HG03354 (cell line): ENCODE data around the gene KAZN.

Source experiments
- ATAC-seq: cut with Tn5 transposase; IDR thresholded peaks from one replicate; pipeline ENCODE4 v1.9.1; 2021; ENCODE audit warnings: mild to moderate bottlenecking; ENCODE audit not compliant: unreplicated experiment, poor library complexity, severe bottlenecking

KAZN gene

DNA sequence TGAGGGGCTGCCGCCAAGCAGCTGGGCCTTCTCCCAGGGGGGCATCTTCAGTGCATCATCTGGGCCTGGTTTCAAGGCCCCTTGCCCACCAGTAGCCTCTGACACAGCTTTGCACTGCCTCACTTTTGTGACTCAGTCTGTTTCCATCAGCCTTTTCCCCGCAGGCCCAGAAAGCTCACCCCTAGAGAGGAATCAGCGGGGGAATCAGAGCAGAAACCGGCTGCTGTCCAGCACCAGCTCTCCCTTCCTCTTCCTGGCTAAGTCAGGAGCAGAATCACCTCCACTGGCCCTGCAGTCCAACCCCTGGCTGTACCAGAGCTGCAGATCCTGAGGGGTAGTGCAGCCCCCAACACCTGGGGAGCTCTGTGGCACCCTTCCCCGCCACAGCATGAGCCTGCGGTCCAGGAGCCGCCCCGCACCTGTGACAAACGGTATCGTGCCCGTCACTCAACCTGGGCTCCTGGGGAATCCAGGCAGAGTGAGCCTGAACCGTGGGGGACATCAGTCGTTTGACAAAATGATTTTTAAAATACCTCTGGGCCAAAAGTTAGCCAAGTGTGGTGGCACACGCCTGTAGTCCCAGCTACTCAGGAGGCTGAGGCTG is 471.8 kb downstream of the KAZN start:
- no peak for ATAC-seq

DNA sequence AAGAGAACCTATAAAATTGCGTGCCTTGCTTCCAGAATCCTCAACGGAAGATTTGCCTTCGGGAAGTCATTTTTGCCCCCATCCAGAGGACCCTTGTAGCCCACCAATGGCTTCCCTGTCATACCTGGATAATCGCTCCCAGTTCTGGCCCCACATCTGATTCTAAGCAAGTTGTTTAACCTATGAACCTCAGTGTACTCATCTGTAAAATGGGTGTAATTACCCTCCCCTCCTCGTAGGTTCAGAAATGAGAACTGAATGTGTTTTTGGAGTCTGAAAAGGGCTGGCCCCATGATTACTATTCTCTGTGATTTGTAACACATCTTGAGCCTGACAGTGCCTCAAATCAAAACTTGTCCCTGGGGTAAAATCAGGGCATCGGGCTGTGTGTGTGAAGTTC is 473.5 kb downstream of the KAZN start:
- no peak for ATAC-seq

DNA sequence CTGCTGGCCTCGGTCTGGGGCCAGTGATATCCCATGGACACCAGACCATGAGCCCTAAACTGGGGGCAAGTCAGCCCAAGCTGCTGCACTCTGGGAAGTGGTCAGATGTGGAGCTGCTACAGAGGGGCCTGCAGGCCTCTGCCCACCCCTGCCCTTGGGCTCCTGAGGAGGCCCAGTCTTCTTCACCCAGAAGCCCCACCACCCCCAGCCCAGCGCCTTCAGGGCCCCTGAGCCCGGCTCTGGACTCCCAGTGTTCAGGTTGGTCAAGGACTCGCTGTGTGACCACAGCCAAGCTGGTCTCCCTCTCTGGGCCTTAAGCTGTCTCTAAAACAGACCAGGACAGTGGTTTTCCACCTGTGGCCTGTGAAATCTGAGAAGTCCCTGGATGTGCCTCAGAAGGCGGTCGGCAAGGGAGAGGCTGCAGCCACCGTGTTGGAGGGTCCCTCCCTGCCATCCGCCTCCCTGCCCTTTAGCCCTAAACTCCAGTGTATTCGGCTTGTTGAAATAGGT is 475.4 kb downstream of the KAZN start:
- no peak for ATAC-seq

DNA sequence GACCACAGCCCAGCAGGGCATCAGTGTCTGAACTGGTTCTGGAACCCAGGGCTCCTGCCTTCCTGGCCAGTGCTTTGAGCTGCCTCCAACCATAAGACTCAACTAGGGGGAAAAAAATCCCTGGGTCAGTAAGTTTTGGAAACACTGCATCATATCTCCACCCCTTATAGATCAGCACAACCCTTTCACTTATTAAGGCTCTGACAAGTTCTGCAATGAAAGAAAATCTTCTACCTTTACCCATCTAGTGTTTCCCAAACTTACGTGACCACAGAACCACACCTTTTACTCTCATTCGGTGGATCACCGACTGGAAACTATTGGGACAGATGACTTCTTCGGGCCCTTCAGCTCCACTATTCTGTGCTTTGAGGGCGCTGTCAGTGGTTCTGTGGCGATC is 476.7 kb downstream of the KAZN start:
- no peak for ATAC-seq

DNA sequence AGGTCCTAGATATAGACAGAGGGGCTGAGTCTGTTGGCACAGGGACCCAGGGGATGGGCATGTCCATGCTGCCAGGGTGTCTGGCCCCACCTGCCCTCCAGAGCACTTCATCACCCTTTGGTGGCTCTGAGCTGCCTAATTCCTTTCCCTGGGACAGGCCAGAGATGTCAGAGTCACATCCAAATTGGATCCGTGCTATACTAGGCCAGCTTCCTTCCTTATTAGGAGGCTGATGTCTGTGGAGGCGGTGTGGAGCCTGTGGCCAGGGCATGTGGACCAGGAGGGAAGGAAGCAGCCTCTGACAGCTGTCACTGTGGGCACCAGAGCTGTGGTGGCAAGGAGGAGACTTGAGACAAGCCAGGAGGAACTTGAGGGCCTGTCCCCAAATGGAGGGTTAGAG is 477.3 kb downstream of the KAZN start:
- no peak for ATAC-seq

DNA sequence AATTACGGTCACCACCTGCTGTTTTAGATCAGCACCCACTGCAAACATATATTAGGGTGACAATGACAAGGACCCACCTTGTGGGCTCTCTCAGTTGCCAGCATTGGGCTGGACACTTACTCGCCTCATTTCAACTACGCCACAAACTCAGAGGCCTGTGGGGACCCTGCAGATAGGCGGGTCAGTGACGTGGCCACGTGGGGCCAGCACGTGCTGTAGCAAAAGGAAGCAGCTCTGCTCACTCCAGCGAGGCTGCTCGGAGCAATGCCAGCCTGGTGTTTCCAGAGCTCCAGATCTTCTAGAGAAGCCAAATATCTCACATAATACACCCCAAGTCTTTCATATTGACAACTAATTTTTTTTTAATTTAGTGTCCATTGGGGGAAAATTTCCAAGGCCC is 478.3 kb downstream of the KAZN start:
- ATAC-seq = no peak

DNA sequence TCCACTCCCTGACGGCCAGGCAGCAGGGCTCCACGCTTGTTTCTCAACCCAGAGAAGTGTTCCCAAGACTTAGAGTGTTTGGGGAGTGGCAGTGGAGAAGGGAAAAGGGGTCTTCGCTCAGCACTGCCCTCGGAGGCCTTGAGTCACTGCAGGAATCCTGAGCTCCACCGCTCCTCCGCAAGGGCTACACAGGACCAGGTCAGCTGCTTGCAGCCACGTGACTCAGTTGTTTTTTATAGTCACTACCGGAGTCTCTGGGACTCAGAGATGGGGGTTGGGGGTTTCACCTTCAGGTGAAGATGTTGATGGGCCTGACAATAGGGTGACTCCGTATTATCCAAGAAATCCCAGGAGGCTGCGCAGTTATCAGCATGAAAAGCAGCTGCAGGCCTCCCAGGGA is 478.9 kb downstream of the KAZN start:
- ATAC-seq = no peak

DNA sequence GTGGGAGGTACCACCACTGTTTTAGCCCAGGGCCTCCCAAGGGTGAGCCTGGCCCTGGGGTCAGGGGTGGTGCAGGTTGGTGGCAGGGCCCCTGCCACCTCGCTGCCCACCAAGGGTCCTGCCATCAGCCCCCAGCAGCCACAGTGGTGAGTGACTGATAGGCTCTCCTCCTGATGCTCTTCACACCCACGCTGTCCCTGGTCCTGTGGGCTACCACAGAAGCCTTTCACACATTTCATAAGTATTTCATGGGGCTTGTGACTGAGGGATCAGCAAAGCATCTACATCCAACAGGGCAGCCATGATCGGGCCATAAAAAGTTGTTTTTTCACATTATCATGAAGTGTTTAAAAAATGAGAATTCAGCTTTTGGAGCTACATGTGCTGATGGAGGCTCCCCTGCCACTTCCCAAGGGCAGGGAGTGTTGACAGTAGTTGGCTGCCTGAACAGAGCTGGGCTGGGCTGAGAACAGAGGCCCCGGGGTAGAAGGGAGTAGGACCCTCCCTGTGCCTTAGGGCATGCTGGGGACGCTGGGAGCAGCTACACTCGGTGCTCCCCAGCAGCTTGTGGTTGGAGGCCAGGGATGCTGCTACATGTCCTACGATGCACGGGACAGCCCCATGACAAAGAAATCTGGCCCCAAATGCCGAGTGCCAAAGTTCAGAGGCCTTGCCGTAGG is 482.0 kb downstream of the KAZN start:
- ATAC-seq = no peak

DNA sequence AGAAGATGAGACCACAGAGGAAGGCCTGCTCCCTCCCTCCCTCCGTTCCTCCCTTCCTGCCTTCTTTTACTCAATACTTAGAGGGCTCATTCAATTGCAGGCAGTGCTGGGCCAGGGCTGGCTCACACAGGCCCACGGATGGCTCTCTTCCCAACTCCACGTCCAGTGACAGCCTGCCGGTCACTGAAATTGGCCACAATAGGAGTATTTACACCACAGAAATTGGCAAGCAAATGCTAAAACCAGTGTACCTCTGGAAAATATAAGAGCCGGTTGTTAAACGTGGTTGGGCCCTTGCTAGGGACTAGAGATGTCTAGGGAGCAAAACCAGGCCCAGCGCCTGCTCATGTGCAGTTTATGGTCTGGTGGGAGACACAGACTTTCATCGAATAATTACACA is 482.6 kb downstream of the KAZN start:
- ATAC-seq = no peak

DNA sequence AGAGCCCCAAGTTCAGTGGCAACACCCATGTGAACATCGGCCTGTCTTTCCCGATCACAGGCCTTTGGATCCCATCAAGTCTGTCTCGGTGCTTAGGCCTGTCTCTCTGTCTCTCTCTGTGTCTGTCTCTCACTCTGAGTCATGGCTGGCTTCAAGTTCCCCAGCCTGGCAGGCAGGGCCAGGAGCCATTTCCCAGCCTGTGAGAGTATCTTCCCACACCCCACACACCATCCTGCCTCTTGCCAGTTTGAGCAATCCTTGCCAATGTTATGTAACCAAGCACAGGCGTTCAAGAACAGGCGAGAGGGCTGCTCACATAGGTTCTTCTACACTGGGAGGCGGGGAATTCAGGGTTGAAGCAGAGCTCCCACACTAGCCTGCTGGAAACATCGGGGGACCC is 485.1 kb downstream of the KAZN start:
- no peak for ATAC-seq

DNA sequence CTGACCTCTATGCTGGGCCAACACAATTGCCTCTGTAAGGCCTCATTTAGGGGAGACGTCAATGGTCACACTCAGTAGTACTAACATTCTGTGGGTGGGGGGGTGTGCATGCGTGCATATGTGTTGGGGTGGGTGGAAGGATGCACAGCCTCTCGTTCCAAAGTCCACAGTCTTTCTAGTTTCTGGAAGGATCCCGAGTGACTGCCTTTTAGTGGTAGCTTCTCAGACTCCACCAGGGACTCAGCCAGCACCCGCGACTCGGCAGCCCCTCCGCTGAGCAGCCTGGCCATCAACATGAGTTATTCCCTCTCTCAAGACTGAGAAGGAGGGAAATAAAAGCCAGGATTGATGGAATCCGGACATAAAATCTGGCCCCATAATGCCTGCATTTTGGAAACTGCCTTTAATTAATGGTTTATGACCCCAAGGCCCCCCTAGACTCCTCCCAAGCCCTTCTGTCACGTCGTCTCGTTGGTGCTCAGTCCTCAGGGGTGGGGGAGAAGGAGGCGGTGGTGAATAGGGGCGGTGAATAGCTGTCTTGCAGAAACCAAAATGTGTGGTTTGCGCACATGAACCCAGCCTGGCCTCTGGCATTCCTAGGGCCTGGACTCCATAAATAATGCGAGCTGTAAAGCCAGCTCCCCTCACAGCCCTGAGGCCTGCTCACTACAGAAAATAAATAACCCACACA is 489.9 kb downstream of the KAZN start:
- no peak for ATAC-seq

DNA sequence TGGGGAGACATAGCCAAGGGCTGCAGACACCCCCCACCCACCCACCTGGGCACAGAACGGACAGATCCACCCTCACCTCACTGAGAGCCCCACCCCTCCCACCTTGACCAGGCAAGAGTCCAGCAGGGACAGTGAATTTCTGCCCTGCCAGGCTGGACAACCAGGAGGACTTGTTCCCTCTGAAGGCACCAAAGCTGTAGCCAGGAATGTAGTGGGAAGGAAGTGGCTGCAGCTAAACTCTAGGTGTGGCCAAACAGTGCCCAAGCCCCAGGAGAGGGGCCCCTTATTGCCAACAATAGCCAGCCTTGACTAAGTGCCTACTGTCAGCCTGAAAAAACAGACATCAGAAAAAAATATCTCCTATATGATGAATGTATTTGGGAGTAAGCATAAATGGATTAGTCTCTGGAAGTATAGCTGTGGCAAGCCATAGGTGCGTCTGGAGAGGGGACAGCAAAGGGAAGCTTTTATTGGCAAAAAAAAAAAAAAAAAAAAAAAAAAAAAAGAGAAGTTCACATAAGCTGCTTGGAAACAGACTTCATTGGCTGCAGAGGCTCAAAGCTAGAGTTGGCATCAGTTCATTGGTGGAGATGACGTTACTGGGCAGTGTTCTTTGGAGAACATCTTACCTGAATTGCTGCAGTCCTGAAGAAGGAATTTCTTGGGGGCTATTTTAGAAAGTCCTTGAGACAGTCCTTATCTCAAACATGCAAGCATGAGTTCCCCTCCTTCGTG is 490.9 kb downstream of the KAZN start:
- ATAC-seq = no peak

DNA sequence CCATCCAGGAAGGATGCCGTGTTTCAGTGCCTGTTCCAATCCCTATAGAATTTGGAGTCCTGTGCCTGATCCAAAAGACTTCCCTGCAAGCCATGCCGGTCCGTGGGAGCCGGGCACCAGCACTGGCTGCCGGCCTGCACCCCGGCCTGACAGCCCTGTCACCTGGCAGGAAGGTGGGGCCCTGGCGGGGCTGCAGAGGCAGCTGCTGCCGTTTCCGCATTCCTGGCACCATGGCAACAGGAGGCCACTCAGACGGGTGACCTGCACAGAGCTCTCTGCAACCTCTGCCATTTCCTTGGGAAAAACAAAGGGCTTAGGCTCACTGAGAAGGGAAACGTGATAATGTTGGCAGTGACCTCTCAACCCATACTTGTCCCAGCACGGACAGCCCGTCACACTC is 491.9 kb downstream of the KAZN start:
- ATAC-seq = no peak

DNA sequence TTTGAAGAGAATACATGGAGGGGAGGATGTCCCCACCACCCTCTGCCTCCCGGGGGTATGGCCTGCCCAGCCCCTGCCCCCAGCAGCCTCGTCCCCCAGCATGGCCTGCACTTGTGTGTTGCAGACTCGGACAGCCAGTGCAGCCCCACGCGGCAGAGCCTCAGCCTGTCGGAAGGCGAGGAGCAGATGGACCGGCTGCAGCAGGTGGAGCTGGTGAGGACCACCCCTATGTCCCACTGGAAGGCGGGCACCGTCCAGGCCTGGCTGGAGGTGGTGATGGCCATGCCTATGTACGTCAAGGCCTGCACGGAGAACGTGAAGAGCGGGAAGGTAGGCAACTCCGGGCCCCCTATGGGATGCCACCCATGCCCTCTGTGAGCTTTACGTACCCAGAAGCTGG is 495.6 kb downstream of the KAZN start:
- no peak for ATAC-seq

DNA sequence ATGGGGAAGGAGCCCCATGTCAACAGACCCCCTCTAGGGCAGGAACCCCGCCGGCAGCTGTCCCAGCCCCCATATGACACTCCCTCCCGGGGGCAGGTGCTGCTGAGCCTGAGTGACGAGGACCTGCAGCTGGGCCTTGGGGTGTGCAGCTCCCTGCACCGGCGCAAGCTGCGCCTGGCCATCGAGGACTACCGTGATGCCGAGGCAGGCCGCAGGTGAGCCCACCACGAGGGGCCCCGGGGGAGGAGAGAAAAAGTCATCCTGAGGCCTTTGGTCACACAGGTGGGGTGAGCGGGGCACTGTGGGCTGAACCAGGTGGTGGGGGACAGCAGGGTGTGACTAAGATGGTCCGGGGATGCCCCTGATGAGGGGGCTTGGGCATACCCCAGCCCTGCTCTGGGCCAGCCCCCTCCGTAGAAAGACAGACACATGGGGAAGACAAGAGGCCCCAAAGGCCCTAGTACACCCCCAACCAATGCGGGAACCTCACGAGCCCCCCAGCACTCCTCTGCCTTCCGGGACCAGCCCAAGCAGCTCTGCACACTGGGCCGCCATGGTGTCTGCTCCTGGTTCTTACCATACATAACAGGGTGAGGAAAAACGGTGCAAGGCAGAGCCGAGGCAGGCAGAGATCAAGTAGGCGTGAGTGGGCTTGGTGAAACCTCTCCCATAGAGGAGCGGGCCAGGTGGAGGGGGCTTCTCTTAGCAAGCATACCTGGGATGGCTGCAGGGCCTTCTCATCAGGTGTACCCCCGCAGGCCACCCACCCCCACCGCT is 496.4 kb downstream of the KAZN start:
- no peak for ATAC-seq

DNA sequence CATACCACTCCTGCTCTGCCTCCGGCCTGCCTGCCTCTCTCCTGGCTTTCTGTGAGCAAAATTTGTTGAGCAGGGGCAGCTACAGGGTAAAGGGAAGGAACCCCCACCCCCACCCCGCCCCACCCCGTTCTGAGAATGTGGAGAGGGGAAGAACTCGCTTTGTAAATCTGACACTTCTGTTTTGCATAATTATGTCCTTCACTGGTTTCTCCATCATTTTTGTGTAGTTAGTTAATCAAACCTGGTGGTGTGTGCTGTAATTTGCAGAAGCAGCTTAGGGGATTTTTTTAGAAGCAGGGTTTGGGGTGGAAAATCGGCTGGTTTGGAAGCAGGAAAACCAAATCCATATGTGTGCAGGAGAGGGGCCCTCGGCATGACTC is 497.0 kb downstream of the KAZN start:
- no peak for ATAC-seq

DNA sequence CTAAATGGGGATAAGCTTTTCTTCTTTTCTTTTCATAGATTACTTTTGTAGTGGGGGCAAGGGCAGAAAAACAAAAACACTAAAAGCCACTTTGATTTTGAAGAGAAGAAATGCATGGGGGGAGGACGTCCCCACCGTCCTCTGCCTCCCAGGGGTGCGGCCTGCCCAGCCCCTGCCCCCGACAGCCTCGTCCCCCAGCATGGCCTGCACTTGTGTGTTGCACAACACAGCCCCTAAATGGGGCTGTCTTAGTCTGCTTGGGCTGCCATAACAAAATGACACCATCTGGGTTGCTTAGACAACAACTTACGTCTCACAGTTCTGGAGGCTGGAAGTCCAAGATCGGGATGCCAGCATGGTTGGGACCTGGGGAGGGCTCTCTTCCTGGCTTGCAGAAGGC is 497.8 kb downstream of the KAZN start:
- ATAC-seq = no peak

DNA sequence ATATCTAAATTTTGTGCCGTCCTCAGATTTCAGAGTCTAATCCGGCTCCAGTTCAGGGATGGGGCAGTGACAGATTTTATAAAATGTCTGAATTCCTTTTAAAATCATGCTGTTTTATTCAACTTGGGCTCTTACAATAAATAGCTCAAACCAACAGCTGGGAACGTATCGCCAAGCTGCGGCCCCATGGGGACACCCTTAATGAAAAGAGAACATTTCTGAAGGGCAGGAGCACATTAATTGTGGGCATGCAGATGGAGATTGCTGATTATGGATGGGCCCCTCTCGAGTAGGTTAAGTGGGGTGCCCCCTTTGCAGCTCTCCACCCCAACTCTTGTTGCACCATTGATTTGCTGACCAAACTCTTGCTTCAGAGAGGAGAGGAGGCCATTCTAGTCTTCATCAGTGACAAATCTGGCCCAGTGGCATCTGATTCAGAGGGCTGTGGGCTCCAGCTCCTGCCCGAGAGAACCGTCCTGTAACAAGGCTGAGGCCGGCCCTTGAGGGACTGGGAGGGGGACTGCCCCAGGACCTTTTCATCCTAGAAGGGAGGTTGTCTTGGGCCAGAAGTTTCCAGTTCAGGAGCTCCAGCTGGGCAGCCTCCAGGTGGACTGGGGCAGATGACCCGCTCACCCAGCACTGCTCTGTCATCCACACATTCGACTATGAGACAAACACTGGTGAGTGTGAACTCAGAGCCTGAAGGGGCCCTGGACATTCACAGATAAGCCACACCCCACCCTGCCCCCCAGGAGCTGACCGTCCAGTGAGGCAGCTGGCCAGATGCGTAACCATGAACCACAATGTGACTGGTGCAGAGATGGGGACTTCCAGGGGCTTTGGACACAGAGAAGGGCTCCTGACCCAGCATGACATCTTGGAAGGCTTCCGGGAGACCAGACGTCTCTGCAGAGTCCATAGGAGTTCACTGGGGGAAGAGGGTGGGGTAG is 500.0 kb downstream of the KAZN start:
- no peak for ATAC-seq
